HG03196 (cell line): ENCODE results near the gene CYP11A1.

Source experiments
- ATAC-seq: cut with Tn5 transposase; IDR thresholded peaks from one replicate; pipeline ENCODE4 v1.9.1; 2021; ENCODE audit not compliant: unreplicated experiment

The CYP11A1 gene

GRCh38 chr15:74304431-74304830 lies 63.0 kb downstream of the CYP11A1 start:
- ATAC-seq, result no peak

- no peak for ATAC-seq
These were observed 63.6 kb downstream of the CYP11A1 start for GRCh38 chr15:74303741-74304309.

GRCh38 chr15:74302821-74303359 lies 64.6 kb downstream of the CYP11A1 start:
- no peak for ATAC-seq

- no peak for ATAC-seq
These were observed 65.7 kb downstream of the CYP11A1 start for GRCh38 chr15:74301583-74302361.

- ATAC-seq, result no peak
These were observed 67.2 kb downstream of the CYP11A1 start for GRCh38 chr15:74300057-74300795.

- no peak for ATAC-seq
These were observed 69.6 kb downstream of the CYP11A1 start for GRCh38 chr15:74297887-74298286.

- no peak for ATAC-seq
These were observed 71.6 kb downstream of the CYP11A1 start for GRCh38 chr15:74295800-74296199.

- no peak for ATAC-seq
These were observed 73.4 kb downstream of the CYP11A1 start for GRCh38 chr15:74294010-74294409.

- ATAC-seq, result no peak
These were observed 74.2 kb downstream of the CYP11A1 start for GRCh38 chr15:74293021-74293810.

- ATAC-seq, result no peak
These were observed 76.1 kb downstream of the CYP11A1 start for GRCh38 chr15:74291101-74292071.

GRCh38 chr15:74290645-74291044 lies 76.8 kb downstream of the CYP11A1 start:
- ATAC-seq, result no peak

GRCh38 chr15:74289671-74290070 lies 77.8 kb downstream of the CYP11A1 start:
- ATAC-seq, result no peak
